Gastroesophageal sphincter (tissue), 3 donors: Measurements from ENCODE around the gene SLC2A9.

ENCODE experiments used
- POLR2A ChIP-seq, 2 donors: fragments of 450-650 bp; IDR thresholded peaks; one replicate each; pipeline ENCODE4 v1.6.1; 2017; ENCODE audit warnings: antibody characterized with exemption in 2 of 2, mild to moderate bottlenecking in 2 of 2, moderate library complexity in 1 of 2
- TF ChIP-seq, protein P1 (sequence below), 4 experiments: fragments of 200-600 bp in 2 of 4; fragments of 450-650 bp in 2 of 4; sonication (generic) in 1 of 4; IDR thresholded peaks; one replicate each; pipeline ENCODE4 v1.5.1; 2017 to 2019; ENCODE audit warnings: antibody characterized with exemption in 4 of 4, mild to moderate bottlenecking in 2 of 4, moderate library complexity in 2 of 4

DNA sequence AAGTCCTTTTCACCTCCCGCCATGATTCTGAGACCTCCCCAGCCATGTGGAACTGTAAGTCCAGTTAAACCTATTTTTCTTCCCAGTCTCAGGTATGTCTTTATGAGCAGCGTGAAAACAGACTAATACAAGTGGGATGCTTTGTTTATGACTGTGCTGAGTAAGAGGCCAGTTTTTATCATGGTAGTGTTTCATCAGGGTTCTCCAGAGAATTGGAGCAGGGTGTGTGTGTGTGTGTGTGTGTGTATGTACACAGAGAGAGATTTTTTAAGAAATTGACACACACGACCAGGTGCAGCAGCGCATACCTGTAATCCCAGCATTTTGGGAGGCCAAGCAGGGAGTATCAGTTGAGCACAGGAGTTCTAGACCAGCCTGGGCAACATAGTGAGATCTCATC is 34.6 kb upstream of the SLC2A9 start:
- TF ChIP-seq, protein P1, sequence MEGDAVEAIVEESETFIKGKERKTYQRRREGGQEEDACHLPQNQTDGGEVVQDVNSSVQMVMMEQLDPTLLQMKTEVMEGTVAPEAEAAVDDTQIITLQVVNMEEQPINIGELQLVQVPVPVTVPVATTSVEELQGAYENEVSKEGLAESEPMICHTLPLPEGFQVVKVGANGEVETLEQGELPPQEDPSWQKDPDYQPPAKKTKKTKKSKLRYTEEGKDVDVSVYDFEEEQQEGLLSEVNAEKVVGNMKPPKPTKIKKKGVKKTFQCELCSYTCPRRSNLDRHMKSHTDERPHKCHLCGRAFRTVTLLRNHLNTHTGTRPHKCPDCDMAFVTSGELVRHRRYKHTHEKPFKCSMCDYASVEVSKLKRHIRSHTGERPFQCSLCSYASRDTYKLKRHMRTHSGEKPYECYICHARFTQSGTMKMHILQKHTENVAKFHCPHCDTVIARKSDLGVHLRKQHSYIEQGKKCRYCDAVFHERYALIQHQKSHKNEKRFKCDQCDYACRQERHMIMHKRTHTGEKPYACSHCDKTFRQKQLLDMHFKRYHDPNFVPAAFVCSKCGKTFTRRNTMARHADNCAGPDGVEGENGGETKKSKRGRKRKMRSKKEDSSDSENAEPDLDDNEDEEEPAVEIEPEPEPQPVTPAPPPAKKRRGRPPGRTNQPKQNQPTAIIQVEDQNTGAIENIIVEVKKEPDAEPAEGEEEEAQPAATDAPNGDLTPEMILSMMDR (IDR thresholded peaks at IDR 0.05), result no peak
- no peak for TF ChIP-seq POLR2A (IDR thresholded peaks at IDR 0.05)
